D721Med (cell line): ENCODE data around the gene RFPL3.

Source experiments
- DNase-seq: peaks from one replicate; pipeline ENCODE4 v3.0.0; 2011; ENCODE audit warnings: low spot score; ENCODE audit not compliant: insufficient read length
- FAIRE-seq: peaks from 2 replicates; lab custom pipeline; 2011; peaks lifted over from hg19 to GRCh38; lab: Jason Lieb, UNC
- CTCF ChIP-seq: IDR thresholded peaks from 2 replicates; pipeline ENCODE4 v1.5.1; 2012; ENCODE audit warnings: mild to moderate bottlenecking, control low read depth; ENCODE audit not compliant: insufficient read depth; ENCODE audit errors: missing control alignments

RFPL3 gene

GRCh38 chr22:32328306-32329201, 29.1 kb upstream of the RFPL3 start:
- FAIRE-seq (no peak), DNase-seq (no peak)
- TF ChIP-seq CTCF, result no peak

- DNase-seq, result no peak
- no peak for TF ChIP-seq CTCF
- FAIRE-seq, result no peak
Observed at GRCh38 chr22:32329202-32329645, 28.4 kb upstream of the RFPL3 start.

GRCh38 chr22:32331236-32331917, 26.3 kb upstream of the RFPL3 start:
- DNase-seq (no peak), FAIRE-seq (no peak)
- TF ChIP-seq CTCF, result no peak

- no peak for FAIRE-seq
- DNase-seq, result no peak
- TF ChIP-seq CTCF, result no peak
Observed at GRCh38 chr22:32331918-32332725, 25.5 kb upstream of the RFPL3 start.

- DNase-seq (no peak), FAIRE-seq (no peak)
- no peak for TF ChIP-seq CTCF
Observed at GRCh38 chr22:32333141-32333768, 24.4 kb upstream of the RFPL3 start.

- no peak for TF ChIP-seq CTCF
- no peak for DNase-seq
- FAIRE-seq, result no peak
Observed at GRCh38 chr22:32333769-32334659, 23.7 kb upstream of the RFPL3 start.
